ENCODE results near the gene DLG5.

DNA sequence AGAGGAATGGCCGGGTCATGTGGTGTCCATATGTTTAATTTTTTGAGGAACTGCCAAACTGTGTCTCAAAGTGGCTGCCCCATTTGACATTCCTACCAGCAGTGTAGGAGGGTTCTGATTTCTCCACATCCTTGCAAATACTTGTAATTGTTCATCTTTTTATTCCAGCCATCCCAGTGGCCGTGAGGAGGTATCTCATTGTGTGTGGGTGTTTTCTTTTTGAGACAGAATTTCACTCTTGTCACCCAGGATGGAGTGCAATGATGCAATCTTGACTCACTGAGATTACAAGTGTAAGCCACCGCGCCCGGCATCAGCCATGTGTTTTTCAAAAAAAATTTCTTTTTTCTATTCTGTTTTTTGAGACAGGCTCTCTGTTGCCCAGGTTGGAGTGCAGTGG lies 38.7 kb upstream of the DLG5 start:
- no peak for TF ChIP-seq HNRNPK (IDR thresholded peaks at IDR 0.05; ENCODE audit: low read depth, low read length, poor library complexity, severe bottlenecking)
- no peak for TF ChIP-seq ZNF124 (CRISPR knock-in tag; IDR thresholded peaks at IDR 0.05)
- no peak for TF ChIP-seq ZNF274 (IDR thresholded peaks at IDR 0.05; ENCODE audit: borderline replicate concordance, low read depth, low read length)
- TF ChIP-seq NR2C1 (IDR thresholded peaks at IDR 0.05), result no peak
- TF ChIP-seq NR2C1 (tag; IDR thresholded peaks at IDR 0.05), result no peak
- TF ChIP-seq, protein P1, sequence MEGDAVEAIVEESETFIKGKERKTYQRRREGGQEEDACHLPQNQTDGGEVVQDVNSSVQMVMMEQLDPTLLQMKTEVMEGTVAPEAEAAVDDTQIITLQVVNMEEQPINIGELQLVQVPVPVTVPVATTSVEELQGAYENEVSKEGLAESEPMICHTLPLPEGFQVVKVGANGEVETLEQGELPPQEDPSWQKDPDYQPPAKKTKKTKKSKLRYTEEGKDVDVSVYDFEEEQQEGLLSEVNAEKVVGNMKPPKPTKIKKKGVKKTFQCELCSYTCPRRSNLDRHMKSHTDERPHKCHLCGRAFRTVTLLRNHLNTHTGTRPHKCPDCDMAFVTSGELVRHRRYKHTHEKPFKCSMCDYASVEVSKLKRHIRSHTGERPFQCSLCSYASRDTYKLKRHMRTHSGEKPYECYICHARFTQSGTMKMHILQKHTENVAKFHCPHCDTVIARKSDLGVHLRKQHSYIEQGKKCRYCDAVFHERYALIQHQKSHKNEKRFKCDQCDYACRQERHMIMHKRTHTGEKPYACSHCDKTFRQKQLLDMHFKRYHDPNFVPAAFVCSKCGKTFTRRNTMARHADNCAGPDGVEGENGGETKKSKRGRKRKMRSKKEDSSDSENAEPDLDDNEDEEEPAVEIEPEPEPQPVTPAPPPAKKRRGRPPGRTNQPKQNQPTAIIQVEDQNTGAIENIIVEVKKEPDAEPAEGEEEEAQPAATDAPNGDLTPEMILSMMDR (IDR thresholded peaks at IDR 0.05 in 2 of 3, conservative IDR thresholded peaks at IDR 0.05 in 1 of 3; ENCODE audit: insufficient read depth in 2 of 3, low read depth in 1 of 3, low read length in 3 of 3), result no peak
- TF ChIP-seq ZNF384 (IDR thresholded peaks at IDR 0.05; ENCODE audit: low read depth, low read length), result no peak
- TF ChIP-seq, protein P2, sequence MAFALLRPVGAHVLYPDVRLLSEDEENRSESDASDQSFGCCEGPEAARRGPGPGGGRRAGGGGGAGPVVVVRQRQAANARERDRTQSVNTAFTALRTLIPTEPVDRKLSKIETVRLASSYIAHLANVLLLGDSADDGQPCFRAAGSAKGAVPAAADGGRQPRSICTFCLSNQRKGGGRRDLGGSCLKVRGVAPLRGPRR (CRISPR knock-in tag; IDR thresholded peaks at IDR 0.05), result no peak
- TF ChIP-seq REST (IDR thresholded peaks at IDR 0.05; ENCODE audit: borderline replicate concordance), result no peak
- no peak for TF ChIP-seq REST (CRISPR knock-in tag; IDR thresholded peaks at IDR 0.05; ENCODE audit: low read depth)
